Ectodermal cell (in vitro differentiated cells): ENCODE measurements around the gene FBXO31.

Experiments used
- H3K27ac ChIP-seq: 2 replicates; pipeline ENCODE4 v1.7.0; 2013; ENCODE audit warnings: mild to moderate bottlenecking, low read depth, low read length; ENCODE audit not compliant: insufficient read depth, poor library complexity, severe bottlenecking
- H3K27me3 ChIP-seq: 2 replicates; pipeline ENCODE4 v1.7.0; 2013; ENCODE audit warnings: mild to moderate bottlenecking, low read length; ENCODE audit not compliant: insufficient read depth, control insufficient read depth, poor library complexity, severe bottlenecking
- H3K36me3 ChIP-seq: one replicate; pipeline ENCODE4 v1.7.0; 2013; ENCODE audit warnings: low read length; ENCODE audit not compliant: control insufficient read depth, insufficient read depth
- H3K4me1 ChIP-seq: one replicate; pipeline ENCODE4 v1.7.0; 2013; ENCODE audit warnings: low read length; ENCODE audit not compliant: control insufficient read depth, insufficient read depth
- H3K4me3 ChIP-seq: 2 replicates; pipeline ENCODE4 v1.7.0; 2013; ENCODE audit warnings: low read depth, low read length, control low read depth; ENCODE audit not compliant: insufficient read depth
- H3K9me3 ChIP-seq: 2 replicates; pipeline ENCODE4 v1.7.0; 2013; ENCODE audit warnings: mild to moderate bottlenecking, low read length, moderate library complexity; ENCODE audit not compliant: control insufficient read depth
- WGBS, 2 experiments: methylation state at CpG; one replicate each; pipeline ENCODE4 v1.1.7; 2013; ENCODE audit warnings: missing lambda C conversion rate in 2 of 2; 5-methylcytosine and 5-hydroxymethylcytosine counted together

FBXO31 gene

GRCh38 chr16:87420026-87421002 is 36.7 kb upstream of the FBXO31 start:
- Histone ChIP-seq H3K27ac (no peak overlapping the region), H3K9me3 (no peaks in the 10 kb centered on the region), H3K36me3 (peaks cover 6% of the 10 kb centered on the region), H3K4me1 (peaks cover 4% of the 10 kb centered on the region), H3K27me3 (no peaks in the 10 kb centered on the region), H3K4me3 (no peak overlapping the region)
- WGBS, 2 experiments = 94 to 95% methylated on average over 25 of the region's 25 CpGs

GRCh38 chr16:87418644-87419043 is 35.1 kb upstream of the FBXO31 start:
- no peaks in the 10 kb centered on the region for H3K9me3 ChIP-seq
- 71 to 72% methylated on average over 4 of the region's 6 CpGs for WGBS, 2 experiments
- H3K27ac ChIP-seq = no peak overlapping the region
- no peaks in the 10 kb centered on the region for H3K4me1 ChIP-seq
- H3K27me3 ChIP-seq = no peaks in the 10 kb centered on the region
- H3K4me3 ChIP-seq = no peak overlapping the region
- H3K36me3 ChIP-seq = peaks cover 10% of the 10 kb centered on the region

GRCh38 chr16:87418216-87418615 is 34.6 kb upstream of the FBXO31 start:
- whole genome bisulfite sequencing, 2 experiments = 97% methylated on average over 18 of the region's 18 CpGs

GRCh38 chr16:87417528-87417910 is 33.9 kb upstream of the FBXO31 start:
- Histone ChIP-seq H3K4me1 (no peaks in the 10 kb centered on the region), H3K4me3 (no peak overlapping the region), H3K36me3 (peaks cover 8% of the 10 kb centered on the region), H3K9me3 (no peaks in the 10 kb centered on the region), H3K27ac (no peak overlapping the region), H3K27me3 (no peaks in the 10 kb centered on the region)
- 95 to 97% methylated on average over 13 of the region's 13 CpGs for WGBS, 2 experiments

More at GRCh38 chr16:87418216-87418615, 34.6 kb upstream of the FBXO31 start:
- Histone ChIP-seq H3K27me3 (no peaks in the 10 kb centered on the region), H3K27ac (no peak overlapping the region), H3K36me3 (peaks cover 6% of the 10 kb centered on the region), H3K9me3 (no peaks in the 10 kb centered on the region), H3K4me1 (no peaks in the 10 kb centered on the region), H3K4me3 (no peak overlapping the region)

- H3K36me3 ChIP-seq = peaks cover 14% of the 10 kb centered on the region
- H3K4me3 ChIP-seq = no peak overlapping the region
- WGBS, 2 experiments = 95 to 96% methylated on average over 22 to 23 of the region's 23 CpGs
- H3K27me3 ChIP-seq = no peaks in the 10 kb centered on the region
- H3K4me1 ChIP-seq = no peaks in the 10 kb centered on the region
- H3K27ac ChIP-seq = no peak overlapping the region
- no peaks in the 10 kb centered on the region for H3K9me3 ChIP-seq
These were observed 33.4 kb upstream of the FBXO31 start for GRCh38 chr16:87416826-87417527.

- no peak overlapping the region for H3K4me3 ChIP-seq
- H3K27me3 ChIP-seq = no peaks in the 10 kb centered on the region
- H3K36me3 ChIP-seq = peaks cover 19% of the 10 kb centered on the region
- H3K4me1 ChIP-seq = no peaks in the 10 kb centered on the region
- H3K27ac ChIP-seq = no peak overlapping the region
- no peaks in the 10 kb centered on the region for H3K9me3 ChIP-seq
- whole genome bisulfite sequencing, 2 experiments = 96 to 97% methylated on average over 9 of the region's 9 CpGs
These were observed 31.9 kb upstream of the FBXO31 start for GRCh38 chr16:87415441-87415840.

- H3K36me3 ChIP-seq = peaks cover 19% of the 10 kb centered on the region
These were observed 30.7 kb upstream of the FBXO31 start for GRCh38 chr16:87414251-87414680.

GRCh38 chr16:87412996-87413421 is 29.4 kb upstream of the FBXO31 start:
- H3K27ac ChIP-seq = no peak overlapping the region
- WGBS, 2 experiments = 93 to 95% methylated on average over 27 of the region's 27 CpGs
- no peaks in the 10 kb centered on the region for H3K4me1 ChIP-seq
- H3K4me3 ChIP-seq = no peak overlapping the region
- H3K36me3 ChIP-seq = peaks cover 19% of the 10 kb centered on the region
- H3K27me3 ChIP-seq = no peaks in the 10 kb centered on the region
- no peaks in the 10 kb centered on the region for H3K9me3 ChIP-seq

More at GRCh38 chr16:87414251-87414680, 30.7 kb upstream of the FBXO31 start:
- Histone ChIP-seq H3K9me3 (no peaks in the 10 kb centered on the region), H3K27me3 (no peaks in the 10 kb centered on the region), H3K4me1 (no peaks in the 10 kb centered on the region), H3K4me3 (no peak overlapping the region), H3K27ac (no peak overlapping the region)
- WGBS, 2 experiments = 91 to 93% methylated on average over 24 of the region's 24 CpGs

GRCh38 chr16:87412371-87412995 is 28.9 kb upstream of the FBXO31 start:
- H3K27me3 ChIP-seq = no peaks in the 10 kb centered on the region
- no peaks in the 10 kb centered on the region for H3K9me3 ChIP-seq
- H3K27ac ChIP-seq = no peak overlapping the region
- WGBS, 2 experiments = 93 to 94% methylated on average over 31 of the region's 31 CpGs
- H3K4me3 ChIP-seq = no peak overlapping the region
- H3K36me3 ChIP-seq = peaks cover 19% of the 10 kb centered on the region
- H3K4me1 ChIP-seq = no peaks in the 10 kb centered on the region
